Suprapubic skin (tissue), 4 donors: ENCODE data around the gene HSD11B2. TPM values are rescaled to one million over a fixed set of nuclear protein-coding genes. Genes with fewer than 3 reads are reported as not detected.
A peak's percentile ranks its signal among the peaks of the same experiment; 100 is the strongest.

Experiments used
- DNase-seq, 2 donors: peaks; one replicate each; pipeline ENCODE4 v3.0.0-alpha.2; 2019; ENCODE audit warnings: low spot score in 2 of 2
- H3K27ac ChIP-seq: fragments of 200-600 bp; sonication (generic); one replicate; pipeline ENCODE4 v1.5.1; 2019
- H3K27me3 ChIP-seq: fragments of 200-600 bp; sonication (generic); one replicate; pipeline ENCODE4 v1.5.1; 2019
- H3K36me3 ChIP-seq: fragments of 200-600 bp; sonication (generic); one replicate; pipeline ENCODE4 v1.5.1; 2019
- H3K4me1 ChIP-seq: fragments of 200-600 bp; sonication (generic); one replicate; pipeline ENCODE4 v1.5.1; 2019
- H3K4me3 ChIP-seq: fragments of 200-600 bp; sonication (generic); one replicate; pipeline ENCODE4 v1.5.1; 2019; ENCODE audit warnings: mild to moderate bottlenecking
- H3K9me3 ChIP-seq: fragments of 200-600 bp; sonication (generic); one replicate; pipeline ENCODE4 v1.5.1; 2019
- CTCF ChIP-seq, 2 donors: fragments of 200-600 bp in 1 of 2; fragments of 450-650 bp in 1 of 2; sonication (generic) in 1 of 2; IDR thresholded peaks; one replicate each; pipeline ENCODE4 v1.5.1; 2016 to 2019; ENCODE audit warnings: antibody characterized with exemption in 2 of 2, mild to moderate bottlenecking in 1 of 2, moderate library complexity in 1 of 2
- EP300 ChIP-seq: sonication (generic); formaldehyde crosslinking; IDR thresholded peaks from one replicate; pipeline ENCODE4 v1.6.1; 2017; ENCODE audit warnings: antibody characterized with exemption
- POLR2A ChIP-seq, 2 donors: fragments of 450-650 bp; IDR thresholded peaks; one replicate each; pipeline ENCODE4 v1.6.1; 2017; ENCODE audit warnings: antibody characterized with exemption in 2 of 2, mild to moderate bottlenecking in 2 of 2, moderate library complexity in 2 of 2
- POLR2AphosphoS5 ChIP-seq, 3 donors: sonication (generic); formaldehyde crosslinking; IDR thresholded peaks; one replicate each; pipeline ENCODE4 v1.6.1; 2017; ENCODE audit warnings: antibody characterized with exemption in 3 of 3
- WGBS: methylation state at CpG from one replicate; pipeline ENCODE4 v1.1.5; 2018; 5-methylcytosine and 5-hydroxymethylcytosine counted together
- total RNA-seq, 4 donors: library from RNA; depleted of rRNA; stranded (reverse); fragments of >200 nt; gene quantifications; one replicate each; pipeline ENCODE4 v1.1.0, GENCODE V29; 2016

The HSD11B2 gene
- total RNA-seq, 4 donors from 2014 or later: 45.6 to 164 (median 69.1) TPM

GRCh38 chr16:67407176-67407787, 23.6 kb upstream of the HSD11B2 start:
- H3K27ac ChIP-seq: peak overlapping the region; percentile 93
- no peaks in the 10 kb centered on the region for H3K9me3 ChIP-seq
- H3K4me1 ChIP-seq: peaks cover 60% of the 10 kb centered on the region
- DNase-seq: no peak
- H3K4me3 ChIP-seq: no peak overlapping the region
- TF ChIP-seq POLR2A (IDR thresholded peaks at IDR 0.05) (no peak), POLR2AphosphoS5 (IDR thresholded peaks at IDR 0.05) (no peak), CTCF (IDR thresholded peaks at IDR 0.05) (no peak), EP300 (no peak)
- no peaks in the 10 kb centered on the region for H3K27me3 ChIP-seq
- WGBS: 75% methylated on average over 6 of the region's 7 CpGs
- no peaks in the 10 kb centered on the region for H3K36me3 ChIP-seq

- DNase-seq: no peak
- H3K4me1 ChIP-seq: peaks cover 60% of the 10 kb centered on the region
- WGBS: 73% methylated on average over 6 of the region's 6 CpGs
- H3K4me3 ChIP-seq: no peak overlapping the region
- no peak for TF ChIP-seq CTCF (IDR thresholded peaks at IDR 0.05)
- TF ChIP-seq EP300: no peak
- no peak for TF ChIP-seq POLR2A (IDR thresholded peaks at IDR 0.05)
- TF ChIP-seq POLR2AphosphoS5 (IDR thresholded peaks at IDR 0.05): no peak
- peak overlapping the region; percentile 93 for H3K27ac ChIP-seq
- no peaks in the 10 kb centered on the region for H3K36me3 ChIP-seq
- H3K27me3 ChIP-seq: no peaks in the 10 kb centered on the region
- no peaks in the 10 kb centered on the region for H3K9me3 ChIP-seq
These were observed 23.0 kb upstream of the HSD11B2 start for GRCh38 chr16:67407788-67408452.

GRCh38 chr16:67409631-67410030, 21.3 kb upstream of the HSD11B2 start:
- 60% methylated on average over 2 of the region's 9 CpGs for WGBS
- no peaks in the 10 kb centered on the region for H3K9me3 ChIP-seq
- H3K4me1 ChIP-seq: peaks cover 58% of the 10 kb centered on the region
- H3K27me3 ChIP-seq: no peaks in the 10 kb centered on the region
- no peak overlapping the region for H3K27ac ChIP-seq
- H3K36me3 ChIP-seq: no peaks in the 10 kb centered on the region
- DNase-seq: no peak
- H3K4me3 ChIP-seq: no peak overlapping the region
- TF ChIP-seq POLR2A (IDR thresholded peaks at IDR 0.05) (no peak), EP300 (no peak), POLR2AphosphoS5 (IDR thresholded peaks at IDR 0.05) (no peak), CTCF (IDR thresholded peaks at IDR 0.05) (no peak)

- Histone ChIP-seq H3K9me3 (no peaks in the 10 kb centered on the region), H3K27me3 (no peaks in the 10 kb centered on the region), H3K36me3 (no peaks in the 10 kb centered on the region), H3K4me3 (no peak overlapping the region), H3K4me1 (peaks cover 57% of the 10 kb centered on the region), H3K27ac (no peak overlapping the region)
- no peak for DNase-seq
- TF ChIP-seq EP300 (no peak), POLR2A (IDR thresholded peaks at IDR 0.05) (no peak), CTCF (IDR thresholded peaks at IDR 0.05) (no peak), POLR2AphosphoS5 (IDR thresholded peaks at IDR 0.05) (no peak)
- 91% methylated on average over 3 of the region's 3 CpGs for WGBS
These were observed 19.6 kb upstream of the HSD11B2 start for GRCh38 chr16:67411339-67411738.

GRCh38 chr16:67412294-67412693, 18.6 kb upstream of the HSD11B2 start:
- no peak for DNase-seq
- TF ChIP-seq POLR2AphosphoS5 (IDR thresholded peaks at IDR 0.05) (no peak), POLR2A (IDR thresholded peaks at IDR 0.05) (no peak), CTCF (IDR thresholded peaks at IDR 0.05) (no peak), EP300 (no peak)
- H3K9me3 ChIP-seq: no peaks in the 10 kb centered on the region
- H3K4me3 ChIP-seq: no peak overlapping the region
- no peaks in the 10 kb centered on the region for H3K36me3 ChIP-seq
- H3K27me3 ChIP-seq: no peaks in the 10 kb centered on the region
- peaks cover 57% of the 10 kb centered on the region for H3K4me1 ChIP-seq
- WGBS: 44% methylated on average over 2 of the region's 2 CpGs
- no peak overlapping the region for H3K27ac ChIP-seq
